OCI-LY1 (cell line): Measurements from ENCODE around the gene MLLT1.

Source experiments
- H2AFZ ChIP-seq: fragments of 200-600 bp; sonication (generic), shearing (Covaris generic); 2 replicates; pipeline ENCODE4 v1.6.0; 2014; ENCODE audit warnings: antibody characterized with exemption, mild to moderate bottlenecking, low read length
- H3F3A ChIP-seq: fragments of 200-600 bp; sonication (generic), shearing (Covaris generic); 2 replicates; pipeline ENCODE4 v1.6.0; 2014; ENCODE audit warnings: mild to moderate bottlenecking, antibody characterized with exemption, low read length, moderate library complexity; ENCODE audit not compliant: insufficient read depth
- H3K27ac ChIP-seq: fragments of 200-600 bp; sonication (generic); 2 replicates; pipeline ENCODE4 v1.5.1; 2014; ENCODE audit warnings: low read length, mixed run types, mild to moderate bottlenecking, low read depth; ENCODE audit not compliant: poor library complexity, severe bottlenecking
- H3K27me3 ChIP-seq: fragments of 200-600 bp; sonication (generic); 2 replicates; pipeline ENCODE4 v1.6.0; 2014; ENCODE audit warnings: antibody characterized with exemption, mild to moderate bottlenecking, low read length, moderate library complexity; ENCODE audit not compliant: insufficient read depth
- H3K36me3 ChIP-seq: fragments of 200-600 bp; sonication (generic); 2 replicates; pipeline ENCODE4 v1.6.1; 2014; ENCODE audit warnings: mild to moderate bottlenecking, antibody characterized with exemption, low read length, moderate library complexity, mixed read lengths; ENCODE audit not compliant: insufficient read depth
- H3K4me1 ChIP-seq: fragments of 200-600 bp; sonication (generic); 2 replicates; pipeline ENCODE4 v1.5.1; 2014; ENCODE audit warnings: mild to moderate bottlenecking, low read length, moderate library complexity; ENCODE audit not compliant: insufficient read depth, severe bottlenecking
- H3K4me2 ChIP-seq: fragments of 200-600 bp; sonication (generic), shearing (Covaris generic); 2 replicates; pipeline ENCODE4 v1.6.1; 2014; ENCODE audit warnings: low read length
- H3K4me3 ChIP-seq: fragments of 200-600 bp; sonication (generic); 2 replicates; pipeline ENCODE4 v1.5.1; 2014; ENCODE audit warnings: low read length, low read depth, mild to moderate bottlenecking, mixed read lengths; ENCODE audit not compliant: poor library complexity, severe bottlenecking
- H3K79me2 ChIP-seq: fragments of 200-600 bp; shearing (Covaris generic); 2 replicates; pipeline ENCODE4 v1.6.1; 2016; ENCODE audit warnings: mixed run types, low read length, mixed read lengths; ENCODE audit not compliant: insufficient read depth
- H3K9ac ChIP-seq: fragments of 200-600 bp; sonication (generic), shearing (Covaris generic); 2 replicates; pipeline ENCODE4 v1.6.1; 2014; ENCODE audit warnings: mild to moderate bottlenecking, low read length, mixed read lengths
- H3K9me2 ChIP-seq: fragments of 200-600 bp; sonication (generic), shearing (Covaris generic); 2 replicates; pipeline ENCODE4 v1.6.1; 2014; ENCODE audit warnings: low read depth, mild to moderate bottlenecking, low read length, mixed read lengths
- H3K9me3 ChIP-seq: fragments of 200-600 bp; shearing (Covaris generic); 2 replicates; pipeline ENCODE4 v1.6.1; 2014; ENCODE audit warnings: low read length, mixed read lengths
- H4K20me1 ChIP-seq: fragments of 200-600 bp; sonication (generic), shearing (Covaris generic); 2 replicates; pipeline ENCODE4 v1.6.0; 2016; ENCODE audit warnings: mild to moderate bottlenecking, low read length; ENCODE audit not compliant: insufficient read depth
- CTCF ChIP-seq: fragments of 200-600 bp; sonication (generic), shearing (Covaris generic); IDR thresholded peaks from 2 replicates; pipeline ENCODE4 v1.5.1; 2017; ENCODE audit warnings: mild to moderate bottlenecking, antibody characterized with exemption, low read length, moderate library complexity, mixed read lengths
- EZH2 ChIP-seq: fragments of 200-600 bp; sonication (generic), shearing (Covaris generic); IDR thresholded peaks from 2 replicates; pipeline ENCODE4 v1.8.0; 2017; ENCODE audit warnings: borderline replicate concordance, mixed run types, mild to moderate bottlenecking, antibody characterized with exemption, low read length, moderate library complexity, mixed read lengths

Gene MLLT1

GRCh38 chr19:6181119-6181518, 98.7 kb downstream of the MLLT1 start:
- Histone ChIP-seq H3K27ac (no peak overlapping the region), H3K4me2 (no peak overlapping the region), H4K20me1 (no peaks in the 10 kb centered on the region), H3K4me3 (no peak overlapping the region), H2AFZ (no peak overlapping the region), H3K4me1 (no peaks in the 10 kb centered on the region), H3K9me3 (no peaks in the 10 kb centered on the region), H3K9me2 (no peaks in the 10 kb centered on the region), H3K79me2 (no peaks in the 10 kb centered on the region), H3K9ac (no peak overlapping the region), H3K27me3 (no peaks in the 10 kb centered on the region; the same call in 1 of the 2 replicates), H3F3A (no peaks in the 10 kb centered on the region), H3K36me3 (no peaks in the 10 kb centered on the region)
- TF ChIP-seq CTCF, result no peak
- no peak for TF ChIP-seq EZH2

- H3K9me2 ChIP-seq, result no peaks in the 10 kb centered on the region
- no peak overlapping the region for H3K27ac ChIP-seq
- H3K4me1 ChIP-seq, result no peaks in the 10 kb centered on the region
- no peak overlapping the region for H3K4me3 ChIP-seq
- no peaks in the 10 kb centered on the region for H3K79me2 ChIP-seq
- TF ChIP-seq EZH2, result no peak
- TF ChIP-seq CTCF, result no peak
- no peaks in the 10 kb centered on the region for H3F3A ChIP-seq
- no peak overlapping the region for H2AFZ ChIP-seq
- no peaks in the 10 kb centered on the region for H3K9me3 ChIP-seq
- H3K27me3 ChIP-seq, result no peaks in the 10 kb centered on the region
- H3K4me2 ChIP-seq, result no peak overlapping the region
- H4K20me1 ChIP-seq, result no peaks in the 10 kb centered on the region
- no peaks in the 10 kb centered on the region for H3K36me3 ChIP-seq
- no peak overlapping the region for H3K9ac ChIP-seq
These were observed 106.6 kb downstream of the MLLT1 start for GRCh38 chr19:6173190-6173589.

- TF ChIP-seq EZH2, result no peak
- Histone ChIP-seq H3K9me2 (no peaks in the 10 kb centered on the region), H3K4me3 (no peak overlapping the region)
These were observed 107.5 kb downstream of the MLLT1 start for GRCh38 chr19:6172074-6172863.

GRCh38 chr19:6167115-6167514, 112.7 kb downstream of the MLLT1 start:
- no peak overlapping the region for H3K9ac ChIP-seq
- no peaks in the 10 kb centered on the region for H3K4me1 ChIP-seq
- no peaks in the 10 kb centered on the region for H3K9me2 ChIP-seq
- no peaks in the 10 kb centered on the region for H3K9me3 ChIP-seq
- no peaks in the 10 kb centered on the region for H3K79me2 ChIP-seq
- H4K20me1 ChIP-seq, result no peaks in the 10 kb centered on the region
- no peak overlapping the region for H3K4me2 ChIP-seq
- H3K27me3 ChIP-seq, result no peaks in the 10 kb centered on the region
- H2AFZ ChIP-seq, result no peak overlapping the region
- no peaks in the 10 kb centered on the region for H3F3A ChIP-seq
- H3K27ac ChIP-seq, result no peak overlapping the region
- TF ChIP-seq EZH2 (no peak), CTCF (no peak)
- no peaks in the 10 kb centered on the region for H3K36me3 ChIP-seq
- no peak overlapping the region for H3K4me3 ChIP-seq

More at GRCh38 chr19:6172074-6172863, 107.5 kb downstream of the MLLT1 start:
- no peaks in the 10 kb centered on the region for H3K79me2 ChIP-seq
- H3K4me2 ChIP-seq, result no peak overlapping the region
- no peak overlapping the region for H2AFZ ChIP-seq
- no peaks in the 10 kb centered on the region for H3K4me1 ChIP-seq
- no peaks in the 10 kb centered on the region for H3F3A ChIP-seq
- no peaks in the 10 kb centered on the region for H3K36me3 ChIP-seq
- H3K9ac ChIP-seq, result no peak overlapping the region
- H3K27me3 ChIP-seq, result no peaks in the 10 kb centered on the region
- H3K9me3 ChIP-seq, result no peaks in the 10 kb centered on the region
- H3K27ac ChIP-seq, result no peak overlapping the region
- H4K20me1 ChIP-seq, result no peaks in the 10 kb centered on the region
